Activated CD4-positive, alpha-beta T cell treated with anti-CD3 and anti-CD28 coated beads, Interleukin-2, amount 50 U/mL, for 4 hours (primary cell): ENCODE results near the gene CCDC63.
A peak's percentile ranks its signal among the peaks of the same experiment; 100 is the strongest.

ENCODE experiments used
- DNase-seq, 2 experiments: peaks; one replicate each; pipeline ENCODE4 v3.0.0-alpha.2; 2020

CCDC63 gene

DNA sequence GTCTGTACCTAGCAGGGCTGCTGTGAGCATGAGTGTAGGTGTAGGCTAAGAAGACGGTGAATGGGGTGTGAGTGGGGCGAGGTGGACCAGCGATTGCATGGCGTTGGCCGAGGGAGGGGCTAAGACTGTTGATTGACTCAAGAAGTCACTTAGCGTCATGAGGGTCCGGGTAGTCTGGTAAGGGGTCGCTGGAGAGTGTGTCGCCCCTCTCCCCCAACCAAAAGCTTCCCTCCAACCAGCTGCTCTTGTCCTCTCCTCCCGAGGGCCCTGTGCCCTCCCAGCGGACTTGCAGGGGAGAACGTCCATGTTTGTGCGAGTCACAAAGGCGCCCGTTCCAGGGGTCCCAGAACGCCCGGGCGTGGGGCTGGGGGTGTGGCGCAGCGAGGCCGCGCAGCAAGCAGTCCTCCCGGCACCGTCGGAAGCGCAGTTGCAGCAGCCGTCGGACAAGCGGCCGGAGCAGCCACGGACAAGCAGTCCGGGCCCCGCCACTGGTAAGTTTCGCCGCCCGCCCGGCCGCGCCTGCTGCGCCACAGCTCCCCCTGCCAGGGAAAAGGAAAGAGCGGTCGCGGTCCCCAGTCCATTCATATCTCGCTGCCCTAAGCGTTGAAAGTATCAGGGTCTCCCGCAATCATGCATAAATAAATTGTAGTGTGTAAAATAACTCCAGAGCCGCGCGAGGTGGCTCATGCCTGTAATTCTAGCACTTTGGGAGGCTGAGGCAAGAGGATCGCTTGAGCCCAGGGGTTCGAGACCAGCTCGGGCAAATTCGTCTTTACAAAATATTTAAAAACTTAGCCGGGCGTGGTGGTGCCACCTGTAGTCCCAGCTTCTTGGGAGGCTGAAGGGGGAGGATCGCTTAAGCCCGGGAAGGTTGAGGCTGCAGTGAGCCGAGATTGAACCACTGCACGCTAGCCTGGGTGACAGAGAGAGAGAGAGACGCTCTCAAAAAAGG, at the start of gene CCDC63:
Gene CCDC63, plus strand, starts transcription at position 373 of the 952 bp plus-strand sequence. CDS start 5,968 bp downstream, outside the sequence.
- DNase-seq = peak in 1 of 2 experiments; percentile 9

DNA sequence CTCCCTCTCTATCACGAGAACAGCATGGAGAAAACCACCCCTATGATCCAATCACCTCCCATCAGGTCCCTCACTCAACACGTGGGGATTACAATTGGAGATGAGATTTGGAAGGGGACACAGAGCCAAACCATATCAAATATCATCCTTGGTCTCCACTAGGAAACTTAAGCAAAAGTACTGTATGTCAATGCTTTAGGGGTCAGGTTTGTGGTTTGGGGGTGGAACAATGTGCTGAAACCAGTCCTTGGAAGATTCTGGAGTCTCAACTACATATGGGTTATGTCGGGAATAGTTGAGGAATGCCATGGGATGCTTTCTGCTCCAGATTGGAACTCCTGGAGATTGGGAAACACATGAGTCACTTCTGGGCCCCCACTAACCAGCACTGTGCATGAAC, 48.3 kb upstream of the CCDC63 start:
- DNase-seq = no peak

DNA sequence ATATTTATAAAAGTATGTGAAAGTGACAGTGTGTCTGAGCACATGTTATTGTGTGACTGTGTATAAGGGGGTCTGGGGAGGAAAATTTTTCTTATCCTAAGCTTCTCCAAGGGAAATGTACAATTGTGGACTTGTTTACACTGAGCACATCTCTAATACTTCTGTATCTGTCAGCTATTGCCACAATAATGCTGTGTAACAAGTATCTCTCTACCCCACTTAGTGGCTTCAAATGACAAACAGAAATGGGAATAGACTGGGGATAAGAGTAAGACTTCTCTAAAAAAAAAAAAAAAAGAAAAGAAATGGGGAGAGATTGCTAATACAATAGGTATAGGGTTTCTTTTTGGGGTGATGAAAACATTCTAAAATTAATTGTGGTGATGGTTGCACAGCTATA, 44.3 kb upstream of the CCDC63 start:
- no peak for DNase-seq

DNA sequence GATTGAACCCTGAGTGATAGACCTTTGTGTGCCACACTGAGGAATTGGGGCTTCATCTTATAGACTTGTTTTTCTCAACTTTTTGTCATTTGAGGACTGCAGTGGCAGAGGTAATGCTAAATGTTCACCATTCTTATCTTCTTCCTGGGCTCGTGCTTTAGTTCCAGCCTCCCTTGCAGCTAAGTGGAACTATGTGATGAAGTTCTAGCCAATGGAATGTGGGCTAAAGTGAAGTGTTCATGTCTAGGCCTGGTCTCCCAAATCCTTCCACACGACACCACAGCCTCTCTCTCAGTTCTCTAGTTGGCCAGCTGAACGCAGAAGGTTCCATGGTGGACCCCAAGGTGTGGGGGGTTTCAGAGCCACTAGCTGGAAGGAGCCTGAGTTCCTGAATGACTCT, 42.4 kb upstream of the CCDC63 start:
- DNase-seq = no peak

DNA sequence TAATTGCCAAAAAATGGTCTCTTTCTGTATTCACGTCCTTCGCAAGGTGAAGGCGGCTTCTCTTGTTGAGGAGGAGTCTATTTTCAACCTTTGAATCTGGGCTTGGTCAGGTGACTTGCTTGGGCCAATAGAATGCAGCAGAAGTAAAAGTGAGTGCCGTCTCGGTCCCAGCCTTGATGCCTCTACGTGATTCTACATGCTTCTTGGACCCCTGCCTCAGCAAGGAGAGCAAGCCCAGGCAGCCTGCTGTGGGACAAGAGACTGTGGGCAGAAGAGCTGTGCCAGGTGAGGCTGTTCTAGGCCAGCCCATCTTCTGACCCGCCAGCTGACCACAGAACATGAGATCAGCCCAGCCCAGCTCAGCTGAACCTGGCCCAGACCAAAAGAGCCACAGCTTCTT, 39.1 kb upstream of the CCDC63 start:
- DNase-seq = no peak

DNA sequence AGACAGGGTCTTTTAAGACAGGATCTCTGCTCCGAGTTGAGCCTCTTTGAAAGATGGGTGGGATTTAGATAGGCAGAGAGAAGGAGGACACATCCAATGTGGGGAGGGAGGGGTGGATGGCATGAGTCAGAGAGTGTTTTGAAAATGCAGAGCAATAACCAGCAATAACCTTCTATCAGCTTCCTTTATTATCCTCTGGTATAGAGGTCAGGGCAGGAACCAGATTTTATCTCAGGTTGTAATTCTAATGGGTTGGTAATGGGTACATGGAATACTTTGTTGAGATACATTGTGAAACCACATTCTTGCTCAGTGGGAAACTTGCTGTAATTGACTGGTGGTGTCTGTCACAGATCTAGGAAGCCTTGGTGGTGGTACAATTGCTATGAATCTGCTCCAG, 37.6 kb upstream of the CCDC63 start:
- DNase-seq = no peak

DNA sequence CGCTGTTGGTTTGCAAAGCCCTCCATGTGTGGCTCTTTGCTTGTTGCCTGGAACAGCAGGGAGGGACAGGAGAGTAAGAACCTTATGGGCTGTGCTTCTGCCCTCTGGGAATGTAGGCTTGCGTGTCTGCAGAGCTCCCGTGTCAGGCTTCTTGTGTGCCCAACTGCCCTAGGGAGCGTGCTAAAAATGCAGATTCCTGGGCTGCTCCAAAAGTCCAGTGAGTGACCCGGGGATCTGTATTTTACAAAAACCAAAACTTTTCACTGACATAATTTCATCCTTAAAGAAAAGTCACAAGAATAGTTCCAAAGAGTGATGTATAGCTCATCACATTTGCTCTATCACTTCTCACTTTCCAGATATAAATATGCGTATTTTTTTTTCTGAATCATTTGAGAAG, 34.8 kb upstream of the CCDC63 start:
- DNase-seq = no peak

DNA sequence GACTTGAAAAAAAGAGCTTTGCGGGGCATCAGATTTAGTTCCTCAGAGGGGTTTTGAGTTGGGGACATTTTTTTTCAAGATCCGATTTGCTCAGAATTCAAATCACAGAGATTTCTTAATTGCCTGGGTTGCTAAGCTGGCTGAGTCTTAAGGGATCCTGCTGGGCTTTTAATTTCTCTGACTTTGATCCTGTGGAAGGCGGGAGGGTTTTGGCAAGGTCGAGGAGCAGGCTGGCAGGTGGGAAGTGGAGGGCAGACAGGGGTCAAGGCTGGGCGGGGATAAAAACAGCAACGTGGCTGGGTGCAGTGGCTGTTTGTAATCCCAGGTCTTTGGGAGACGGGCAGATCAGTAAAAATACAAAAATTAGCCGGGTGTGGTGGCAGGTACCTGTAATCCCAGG, 33.5 kb upstream of the CCDC63 start:
- DNase-seq = no peak

DNA sequence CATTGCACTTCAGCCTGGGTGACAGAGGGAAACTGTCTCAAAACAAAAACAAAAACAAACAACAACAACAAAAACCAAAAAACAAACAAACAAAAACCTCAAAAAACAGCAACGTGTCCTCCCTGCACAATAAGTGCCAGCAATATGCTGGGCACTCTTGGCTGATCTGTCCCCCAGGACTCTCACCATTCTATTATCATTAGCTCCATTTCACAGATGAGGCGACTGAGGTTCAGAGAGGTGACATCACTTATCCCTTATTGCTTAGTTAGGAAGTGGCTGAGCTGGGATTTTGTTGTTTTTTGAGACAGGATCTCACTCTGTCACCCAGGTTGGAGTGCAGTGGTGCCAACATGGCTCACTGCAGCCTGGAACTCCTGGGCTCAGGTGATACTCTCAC, 33.0 kb upstream of the CCDC63 start:
- no peak for DNase-seq

DNA sequence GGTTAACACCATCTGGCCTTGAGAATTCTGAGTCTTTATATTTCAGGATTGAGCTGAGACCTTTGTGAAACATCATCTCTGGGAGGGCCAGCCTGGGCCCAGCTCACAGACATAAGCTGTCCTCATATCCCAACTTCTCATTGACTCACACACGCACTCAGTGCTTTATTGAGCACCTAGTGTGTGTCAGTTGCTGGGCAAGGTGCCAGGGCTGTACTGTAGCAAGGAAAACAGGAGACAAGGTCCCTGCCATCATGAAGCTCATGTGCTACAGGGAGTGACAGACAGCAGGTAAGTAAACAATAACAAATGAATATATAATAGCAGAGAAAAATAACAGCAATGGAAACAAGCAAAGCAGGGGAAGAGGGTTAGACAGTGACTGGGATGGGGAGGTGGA, 30.5 kb upstream of the CCDC63 start:
- DNase-seq = no peak

DNA sequence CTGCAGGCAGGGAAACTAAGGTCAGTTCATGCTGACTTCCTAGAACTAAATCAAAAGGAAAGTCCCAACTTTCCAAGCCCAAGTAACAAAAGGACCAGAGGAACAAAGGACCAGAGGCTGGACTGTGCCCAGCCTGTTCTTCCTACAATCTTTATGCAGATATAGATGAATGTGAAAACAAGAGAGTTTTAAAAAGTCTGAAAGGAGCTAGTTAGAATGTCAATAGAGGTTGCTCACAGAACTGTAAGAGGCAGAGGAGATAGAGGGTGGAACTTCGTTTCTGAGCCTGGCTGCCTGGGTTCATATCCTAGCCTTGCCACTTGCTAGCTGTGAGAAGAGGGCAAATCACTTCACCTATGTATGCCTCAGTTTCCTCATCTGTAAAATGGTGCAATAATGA, 30.0 kb upstream of the CCDC63 start:
- no peak for DNase-seq

DNA sequence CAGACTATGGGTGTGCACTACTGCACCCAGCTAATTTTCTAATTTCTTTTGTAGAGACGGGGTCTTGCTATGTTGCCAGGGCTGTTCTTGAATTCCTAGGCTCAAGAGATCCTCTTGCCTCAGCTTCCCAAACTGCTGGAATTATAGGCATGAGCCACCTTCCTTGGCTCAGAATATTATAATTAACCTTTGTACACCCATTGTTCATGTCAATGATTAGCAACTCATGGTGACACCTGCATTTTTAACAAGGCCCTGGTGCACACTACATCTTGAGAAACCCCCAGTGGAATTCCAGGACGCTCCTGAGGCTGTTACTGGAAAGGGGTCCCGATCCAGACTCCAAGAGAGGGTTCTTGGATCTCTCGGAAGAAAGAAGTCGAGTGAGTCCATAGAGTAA, 28.3 kb upstream of the CCDC63 start:
- DNase-seq = no peak

DNA sequence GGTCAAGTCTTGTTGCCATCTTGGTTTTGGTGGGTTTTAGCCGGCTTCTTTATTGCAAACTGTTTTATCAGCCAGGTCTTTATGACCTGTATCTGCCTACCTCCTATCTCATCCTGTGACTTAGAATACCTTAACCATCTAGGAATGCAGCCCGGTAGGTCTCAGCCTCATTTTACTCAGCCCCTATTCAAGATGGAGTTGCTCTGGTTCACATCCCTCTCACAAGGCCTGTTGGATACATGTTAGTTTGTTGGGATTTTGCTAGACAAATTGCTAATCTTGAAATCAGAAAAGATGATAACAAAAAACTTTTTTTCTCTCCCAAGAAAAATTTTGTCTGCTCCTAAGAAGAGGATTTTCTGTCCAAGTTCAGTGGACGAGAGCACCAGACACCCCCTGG, 27.6 kb upstream of the CCDC63 start:
- DNase-seq = no peak

DNA sequence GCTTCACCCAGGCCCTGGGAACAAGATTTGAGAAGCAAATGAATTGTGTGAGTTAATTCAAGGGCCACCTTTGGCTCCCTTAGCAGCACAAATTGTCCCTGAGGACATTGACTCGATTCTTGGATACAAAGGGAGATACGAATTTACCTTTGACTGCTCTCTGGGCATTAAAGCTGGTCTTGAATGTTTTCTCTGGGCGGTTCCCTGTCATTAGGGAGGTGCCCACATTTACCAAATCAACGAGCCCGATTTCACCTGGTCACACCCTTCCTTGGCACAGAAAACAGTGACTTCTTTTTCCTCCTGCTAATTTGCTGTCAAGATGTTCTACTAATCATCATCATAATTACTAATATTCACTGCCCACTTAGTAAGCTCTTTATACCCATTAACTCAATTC, 27.1 kb upstream of the CCDC63 start:
- no peak for DNase-seq

DNA sequence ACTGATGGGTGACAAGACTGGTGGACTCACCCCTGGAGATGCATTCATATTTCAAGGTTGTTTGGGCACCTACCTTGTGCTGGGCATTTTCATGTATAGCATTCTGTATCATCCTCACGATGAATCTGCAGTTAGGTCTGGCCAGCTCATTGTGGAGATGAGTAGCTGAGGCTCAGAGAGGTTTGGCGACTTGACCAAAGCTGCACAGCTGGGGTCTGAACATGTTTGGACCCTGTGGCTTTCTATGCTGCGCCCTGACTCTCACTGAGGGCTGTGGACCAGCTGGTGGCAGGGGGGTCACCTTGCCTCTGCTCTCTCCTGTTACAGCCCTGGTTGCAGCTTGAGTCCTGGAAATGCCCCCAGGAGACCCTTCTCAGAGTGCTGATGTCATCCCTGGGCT, 24.9 kb upstream of the CCDC63 start:
- no peak for DNase-seq

DNA sequence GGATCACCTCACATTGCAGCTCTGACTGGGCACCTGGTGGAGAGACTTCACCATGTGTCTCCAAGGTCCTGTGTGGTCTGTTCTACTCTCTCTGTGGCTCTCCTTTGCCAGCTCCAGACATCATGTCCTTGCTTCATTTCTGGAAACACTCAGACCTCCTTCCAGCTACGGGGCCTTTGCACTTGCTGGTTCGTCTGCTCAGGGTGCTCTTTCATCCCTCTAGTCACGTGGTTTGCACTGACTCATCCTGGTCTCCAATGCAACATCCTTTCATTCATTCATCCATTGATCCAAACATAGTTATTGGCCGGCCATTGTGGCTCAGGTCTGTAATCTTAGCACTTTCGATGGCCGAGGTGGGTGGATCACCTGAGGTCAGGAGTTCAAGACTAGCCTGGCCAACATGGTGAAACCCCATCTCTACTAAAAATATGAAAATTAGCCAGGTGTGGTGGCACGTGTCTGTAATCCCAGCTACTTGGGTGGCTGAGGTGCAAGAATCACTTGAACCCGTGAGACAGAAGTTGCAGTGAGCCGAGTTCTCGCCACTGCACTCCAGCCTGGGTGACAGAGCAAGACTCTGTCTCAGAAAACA, 23.9 kb upstream of the CCDC63 start:
- no peak for DNase-seq

DNA sequence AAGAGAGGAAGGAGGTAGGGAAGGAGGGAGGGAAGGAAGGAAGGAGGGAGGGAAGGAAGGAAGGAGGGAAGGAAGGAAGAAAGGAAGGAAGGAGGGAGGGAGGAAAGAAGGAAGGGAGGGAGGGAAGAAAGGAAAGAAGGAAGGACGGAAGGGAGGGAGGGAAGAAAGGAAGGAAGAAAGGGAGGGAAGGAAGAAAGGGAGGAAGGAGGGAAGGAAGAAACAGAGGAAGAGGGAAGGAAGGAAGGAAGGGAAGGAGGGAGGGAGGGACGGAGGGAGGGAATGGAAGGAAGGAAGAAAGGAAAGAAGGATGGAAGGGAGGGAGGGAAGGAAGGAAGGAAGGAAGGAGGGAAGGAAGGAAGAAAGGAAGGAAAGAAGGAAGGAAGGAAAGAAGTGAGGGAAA, 22.4 kb upstream of the CCDC63 start:
- no peak for DNase-seq

DNA sequence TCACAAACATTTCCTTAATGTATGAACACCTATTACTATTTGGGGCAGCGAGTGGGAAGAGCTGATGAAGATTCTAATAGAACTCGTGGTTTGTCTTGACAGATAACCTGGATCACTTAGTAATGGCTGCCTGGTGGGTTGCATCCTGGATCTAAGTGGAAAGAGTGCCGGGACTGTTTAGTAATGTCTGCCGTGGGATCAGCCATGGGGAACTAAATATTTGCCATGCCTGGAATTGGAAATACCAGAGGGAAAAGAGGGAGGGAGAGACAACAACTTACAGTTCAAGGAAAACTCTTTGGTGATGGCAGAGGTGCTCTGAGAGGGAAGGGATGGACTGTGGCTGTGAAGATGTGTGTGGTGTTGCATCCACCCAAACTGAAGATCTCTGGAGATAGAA, 21.3 kb upstream of the CCDC63 start:
- no peak for DNase-seq

DNA sequence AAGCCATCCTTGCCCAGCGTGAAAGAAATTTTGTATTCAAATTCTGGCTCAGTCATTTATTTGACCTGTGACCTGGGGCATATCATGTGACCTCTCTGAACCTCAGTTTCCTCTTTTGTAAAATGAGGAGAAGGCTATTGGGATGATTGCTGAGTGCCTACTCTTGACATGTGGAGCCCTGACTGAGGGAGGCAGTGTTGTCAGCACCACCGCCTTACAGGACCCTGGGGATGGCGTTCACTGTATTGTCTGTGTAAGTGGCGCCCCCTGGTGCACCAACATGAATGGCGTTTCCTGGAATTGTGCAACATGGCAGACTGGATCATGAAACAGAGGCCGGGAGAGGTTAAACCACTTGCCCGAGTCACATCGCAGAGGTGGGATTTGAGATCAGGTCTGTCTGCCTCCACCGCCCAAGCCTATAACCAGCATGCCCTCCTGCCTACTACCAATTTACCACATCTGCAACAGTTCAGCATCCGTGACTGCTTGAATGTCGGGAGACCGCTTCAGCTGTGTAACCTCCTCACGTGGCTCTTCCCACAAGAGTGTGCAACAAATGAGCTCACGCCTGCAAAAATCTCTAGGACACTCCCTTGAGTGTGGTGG, 20.1 kb upstream of the CCDC63 start:
- peak; percentile 80 to 85 for DNase-seq

DNA sequence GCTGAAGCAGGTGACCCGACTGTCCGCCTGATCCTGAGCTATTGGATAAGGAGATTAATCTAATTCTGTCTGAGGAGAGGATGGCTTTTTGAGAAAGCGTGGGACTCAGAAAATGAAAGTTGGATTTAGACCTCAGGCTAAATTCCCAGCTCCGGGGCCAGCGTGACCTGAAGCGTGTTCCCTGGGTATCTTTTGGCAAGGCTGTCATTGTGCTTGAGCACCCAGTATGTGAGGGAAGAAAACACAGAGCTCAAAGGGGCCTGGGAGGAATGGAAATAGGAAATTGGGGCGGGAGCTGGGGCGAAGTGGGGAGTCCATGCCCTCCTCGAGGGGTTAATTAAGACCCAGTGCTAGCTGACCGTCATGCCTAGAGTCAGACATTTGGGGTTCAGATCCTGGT, 17.5 kb upstream of the CCDC63 start:
- no peak for DNase-seq

DNA sequence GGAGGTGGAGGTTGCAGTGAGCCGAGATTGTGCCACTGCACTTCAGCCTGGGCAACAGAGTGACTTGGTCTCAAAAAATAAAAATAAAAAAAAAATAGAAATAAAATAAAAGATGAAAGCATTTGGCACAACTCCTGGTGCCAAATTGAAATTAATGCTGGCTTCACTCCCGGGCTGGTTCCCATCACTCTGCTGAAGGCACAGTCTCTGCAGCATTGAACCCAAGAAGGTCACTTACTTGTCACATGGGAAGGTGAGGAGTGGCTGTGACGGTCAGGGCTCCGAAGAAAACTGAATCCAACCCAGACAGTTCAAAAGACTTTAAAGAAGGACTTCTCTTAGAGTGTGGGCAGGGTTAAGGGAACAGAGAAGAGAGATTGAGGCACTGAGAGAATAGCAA, 10.5 kb upstream of the CCDC63 start:
- no peak for DNase-seq

DNA sequence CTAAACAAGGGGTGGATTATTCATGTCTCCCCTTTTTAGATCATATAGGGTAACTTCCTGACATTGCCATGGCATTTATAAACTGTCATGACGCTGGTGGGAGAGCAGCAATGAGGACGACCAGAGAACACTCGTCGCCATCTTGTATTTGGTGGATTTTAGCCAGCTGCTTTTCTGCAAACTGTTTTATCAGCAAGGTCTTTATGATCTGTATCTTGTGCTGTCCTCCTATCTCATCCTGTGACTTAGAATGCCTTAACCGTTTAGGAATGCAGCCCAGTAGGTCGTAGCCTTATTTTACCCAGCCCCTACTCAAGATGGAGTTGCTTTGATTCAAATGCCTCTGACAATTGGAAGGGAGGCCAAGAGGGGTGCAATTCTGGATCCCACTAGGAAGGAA, 5.8 kb upstream of the CCDC63 start:
- DNase-seq = no peak

DNA sequence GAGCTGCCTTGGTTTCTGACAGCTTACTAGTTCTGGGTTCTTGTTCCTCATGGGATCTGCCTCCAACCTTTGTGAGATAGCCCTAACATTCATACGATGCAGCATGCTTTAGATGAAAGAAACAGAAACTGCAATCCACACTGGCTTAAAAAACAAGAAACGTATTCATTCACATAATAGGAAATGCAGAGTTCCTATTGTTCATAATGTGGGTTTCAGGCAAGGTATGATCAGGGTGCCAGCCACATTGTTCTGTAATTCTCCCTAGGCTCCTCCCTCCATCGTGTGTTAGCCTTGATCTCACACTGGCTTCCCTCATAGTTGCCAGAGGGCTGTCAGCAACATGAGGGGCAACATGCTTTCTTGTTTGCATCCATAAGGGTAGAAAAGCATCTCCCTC, 2.7 kb upstream of the CCDC63 start:
- no peak for DNase-seq
